ENCODE results near the gene SLC6A5.

The SLC6A5 gene

GRCh38 chr11:20589796-20590195 lies 9.6 kb upstream of the SLC6A5 start:
- TF ChIP-seq, protein P1, sequence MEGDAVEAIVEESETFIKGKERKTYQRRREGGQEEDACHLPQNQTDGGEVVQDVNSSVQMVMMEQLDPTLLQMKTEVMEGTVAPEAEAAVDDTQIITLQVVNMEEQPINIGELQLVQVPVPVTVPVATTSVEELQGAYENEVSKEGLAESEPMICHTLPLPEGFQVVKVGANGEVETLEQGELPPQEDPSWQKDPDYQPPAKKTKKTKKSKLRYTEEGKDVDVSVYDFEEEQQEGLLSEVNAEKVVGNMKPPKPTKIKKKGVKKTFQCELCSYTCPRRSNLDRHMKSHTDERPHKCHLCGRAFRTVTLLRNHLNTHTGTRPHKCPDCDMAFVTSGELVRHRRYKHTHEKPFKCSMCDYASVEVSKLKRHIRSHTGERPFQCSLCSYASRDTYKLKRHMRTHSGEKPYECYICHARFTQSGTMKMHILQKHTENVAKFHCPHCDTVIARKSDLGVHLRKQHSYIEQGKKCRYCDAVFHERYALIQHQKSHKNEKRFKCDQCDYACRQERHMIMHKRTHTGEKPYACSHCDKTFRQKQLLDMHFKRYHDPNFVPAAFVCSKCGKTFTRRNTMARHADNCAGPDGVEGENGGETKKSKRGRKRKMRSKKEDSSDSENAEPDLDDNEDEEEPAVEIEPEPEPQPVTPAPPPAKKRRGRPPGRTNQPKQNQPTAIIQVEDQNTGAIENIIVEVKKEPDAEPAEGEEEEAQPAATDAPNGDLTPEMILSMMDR (IDR thresholded peaks at IDR 0.05; ENCODE audit: control extremely low read depth, extremely low read depth, low read depth, missing control alignments): no peak
- POLR2A ChIA-PET: no interaction called here
- no peak for DNase-seq (ENCODE audit: extremely low spot score)
- CTCF ChIA-PET: interaction anchor here (1.5 to 2.1 kb wide), 2 partner anchors 18 to 20 kb away, joined by 5 read pairs; no protein-coding TSS in a partner anchor

GRCh38 chr11:20590381-20590780 lies 9.0 kb upstream of the SLC6A5 start:
- POLR2A ChIA-PET: no interaction called here
- CTCF ChIA-PET: interaction anchor here (1.0 to 2.1 kb wide), 3 partner anchors 10 to 19 kb away, joined by 3 to 5 read pairs (median 5); no protein-coding TSS in a partner anchor

DNA sequence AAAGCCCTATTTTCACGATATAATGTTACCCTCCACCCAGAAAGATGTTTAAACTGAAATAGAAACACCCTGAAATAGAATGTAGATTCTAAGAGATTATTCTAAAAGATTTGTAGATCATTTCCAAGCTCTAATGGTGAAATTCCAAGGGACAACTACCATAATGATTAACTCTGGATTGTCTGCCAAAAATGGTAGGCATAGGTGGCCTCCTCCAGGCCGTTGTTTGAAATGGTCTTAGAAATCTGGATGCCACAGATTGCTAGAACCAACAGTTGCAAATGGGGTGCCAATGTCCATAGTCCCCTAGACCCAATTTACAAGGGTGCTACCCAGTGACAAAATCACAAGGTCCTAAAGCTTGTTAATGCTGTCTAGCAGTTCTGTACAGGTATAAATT lies 6.7 kb upstream of the SLC6A5 start:
- TF ChIP-seq, protein P1 (IDR thresholded peaks at IDR 0.05; ENCODE audit: control extremely low read depth, extremely low read depth, low read depth, missing control alignments): no peak
- CTCF ChIA-PET: no interaction called here
- no peak for DNase-seq (ENCODE audit: extremely low spot score)
- POLR2A ChIA-PET: no interaction called here

More at GRCh38 chr11:20590381-20590780, 9.0 kb upstream of the SLC6A5 start:
- TF ChIP-seq, protein P1 (IDR thresholded peaks at IDR 0.05; ENCODE audit: control extremely low read depth, extremely low read depth, low read depth, missing control alignments): no peak
- DNase-seq (ENCODE audit: extremely low spot score): no peak

DNA sequence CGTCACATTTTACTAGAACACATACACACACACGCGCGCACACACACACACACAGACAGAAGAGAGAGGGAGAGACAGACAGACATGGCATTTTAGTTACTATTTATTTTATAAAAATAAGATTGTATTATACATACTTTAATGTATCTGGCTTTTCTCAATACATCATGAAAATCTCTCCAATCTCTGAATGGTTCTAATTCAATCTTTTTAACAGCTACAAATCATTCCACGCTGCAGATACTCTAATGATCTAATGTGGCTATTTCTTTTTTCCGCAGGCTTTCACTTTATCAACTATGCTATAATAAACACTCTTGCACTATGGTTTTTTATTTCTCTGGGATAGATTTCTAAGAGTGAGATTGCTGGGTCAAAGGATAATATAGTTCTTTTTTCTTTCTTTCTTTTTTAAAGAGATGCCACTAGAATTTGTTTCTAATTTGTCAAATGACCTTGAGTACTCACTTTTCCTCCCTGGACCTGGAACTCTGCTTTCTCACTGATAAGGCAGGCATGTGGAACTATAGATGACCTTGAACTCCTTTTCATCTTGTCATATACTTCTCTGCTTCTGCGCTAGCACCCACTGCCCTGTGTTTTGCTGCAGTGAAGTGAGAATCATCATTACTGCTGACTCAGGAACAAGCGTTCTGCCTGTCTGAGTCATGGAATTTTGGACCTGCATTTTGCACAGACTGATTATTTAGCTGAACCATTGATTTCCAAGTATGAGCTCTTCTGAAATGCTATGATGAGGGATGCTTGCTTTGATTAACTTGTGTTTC lies 4.9 kb upstream of the SLC6A5 start:
- ChIA-PET POLR2A (no interaction called here), CTCF (interaction anchor here (0.7 to 1.3 kb wide), 5 partner anchors 15 to 467 kb away, joined by 3 to 5 read pairs (median 3); no protein-coding TSS in a partner anchor)
- TF ChIP-seq, protein P1 (IDR thresholded peaks at IDR 0.05; ENCODE audit: control extremely low read depth, extremely low read depth, low read depth, missing control alignments): no peak
- DNase-seq (ENCODE audit: extremely low spot score): no peak

- CTCF ChIA-PET: interaction anchor here (0.9 to 1.3 kb wide), 2 partner anchors 15 to 466 kb away, joined by 3 read pairs; no protein-coding TSS in a partner anchor
- POLR2A ChIA-PET: no interaction called here
- TF ChIP-seq, protein P1 (IDR thresholded peaks at IDR 0.05; ENCODE audit: control extremely low read depth, extremely low read depth, low read depth, missing control alignments): no peak
- no peak for DNase-seq (ENCODE audit: extremely low spot score)
These were observed 4.3 kb upstream of the SLC6A5 start for GRCh38 chr11:20595101-20595500.

- DNase-seq (ENCODE audit: extremely low spot score): no peak
- CTCF ChIA-PET: interaction anchor here (0.8 kb wide), 1 partner anchor 12 kb away, joined by 3 read pairs; no protein-coding TSS in a partner anchor
- TF ChIP-seq, protein P1 (IDR thresholded peaks at IDR 0.05; ENCODE audit: control extremely low read depth, extremely low read depth, low read depth, missing control alignments): no peak
- POLR2A ChIA-PET: no interaction called here
These were observed 2.9 kb upstream of the SLC6A5 start for GRCh38 chr11:20596205-20597153.
